Measurements from ENCODE around the gene DDX50.

DNA sequence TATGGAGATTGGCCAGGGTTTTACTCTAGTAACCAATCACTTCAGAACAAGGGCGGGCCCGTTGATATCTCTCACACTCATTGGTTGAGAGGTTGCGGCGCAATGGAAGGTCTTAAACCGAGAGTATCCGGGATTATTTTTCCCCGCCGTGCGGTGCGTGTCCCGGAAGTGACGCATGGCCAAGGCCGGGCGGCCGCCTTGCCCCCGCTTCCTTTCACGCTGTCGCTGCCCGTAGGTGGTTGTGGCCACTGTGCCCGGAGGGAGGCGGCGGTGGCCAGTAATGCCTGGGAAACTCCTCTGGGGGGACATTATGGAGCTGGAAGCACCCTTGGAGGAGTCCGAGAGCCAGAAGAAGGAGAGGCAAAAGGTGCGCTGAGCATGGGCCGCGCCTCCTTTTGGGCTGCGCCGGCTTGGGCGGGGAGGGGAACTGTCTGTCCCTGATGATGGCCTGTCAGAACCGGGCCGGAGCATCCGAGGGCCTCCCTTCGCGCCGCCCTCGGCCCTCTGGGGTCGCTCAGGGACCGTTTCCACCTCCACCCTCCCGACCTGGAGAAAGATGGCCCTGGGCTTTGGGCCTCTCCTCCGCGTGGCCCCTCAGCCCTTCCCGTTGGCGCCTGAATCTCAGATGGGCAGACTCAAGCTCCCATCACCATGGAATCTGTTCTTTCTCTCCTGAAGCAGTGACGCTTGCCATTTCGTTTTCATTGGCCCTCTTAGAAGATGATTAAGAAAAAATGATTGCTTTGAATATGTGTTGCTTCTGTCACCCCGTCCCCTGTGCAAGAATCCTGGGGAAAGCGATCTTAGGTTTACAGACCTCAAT is at the start of gene DDX50:
- TF ChIP-seq CTCF (IDR thresholded peaks at IDR 0.05) (peak in 3 of 4 experiments; percentile 20 to 52 (median 38)), EP300 (IDR thresholded peaks at IDR 0.05) (no peak), POLR2A (IDR thresholded peaks at IDR 0.05) (peak; percentile 43 to 53)
